ENCODE data around the gene RPS24. TPM values are rescaled to one million over a fixed set of nuclear protein-coding genes. Genes with fewer than 3 reads are reported as not detected.
A peak's percentile ranks its signal among the peaks of the same experiment; 100 is the strongest.

Gene RPS24
- total and polyA plus RNA-seq, 9 of the 15 experiments (the other 6 are each of a cell fraction or from before 2014, with no cell fraction given): 1,947 to 7,307 (median 5,944) TPM

DNA sequence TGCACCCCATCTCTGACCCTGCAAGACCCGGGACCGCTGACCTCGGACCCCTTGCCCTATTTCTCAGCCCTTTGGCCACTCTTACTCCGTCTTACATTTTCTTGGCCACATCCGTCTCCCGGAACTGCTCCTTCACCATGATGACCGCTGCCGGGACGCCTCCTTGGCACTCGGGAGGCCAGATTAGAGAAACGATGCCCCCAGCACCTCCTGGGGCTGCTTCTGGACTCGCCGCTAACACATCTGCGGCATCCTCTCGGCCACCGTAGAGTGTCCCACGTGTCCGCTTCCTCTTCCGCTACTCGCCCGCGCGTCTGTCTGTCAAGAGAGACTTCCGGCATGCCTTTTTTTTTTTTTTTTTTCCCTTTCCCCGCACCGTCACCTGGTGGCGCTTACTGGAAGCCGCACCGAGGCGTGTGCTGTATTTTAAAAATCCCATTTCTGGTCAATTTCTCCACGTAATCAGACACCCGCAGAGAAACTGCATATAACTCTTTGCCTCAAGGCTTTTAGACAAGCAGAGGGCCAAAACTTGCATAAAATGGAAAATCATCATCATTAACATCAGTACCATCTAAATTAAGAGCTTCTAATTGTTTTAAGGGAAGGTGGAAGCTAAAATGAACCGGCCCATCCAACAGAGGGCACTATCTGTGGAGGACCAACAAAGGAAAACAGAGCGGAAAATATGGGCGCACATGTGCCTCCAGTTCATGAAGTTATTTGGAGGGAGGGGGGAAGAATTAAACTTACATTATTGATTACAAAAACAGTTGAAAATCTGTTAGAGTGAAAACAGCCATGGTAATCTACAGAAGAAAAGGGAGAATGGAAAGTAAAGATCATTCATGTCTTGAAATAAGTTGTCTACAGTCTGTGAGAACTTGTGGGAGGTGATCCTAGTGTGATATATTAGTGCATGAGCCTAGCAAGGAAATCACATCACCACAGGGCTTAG is 4.1 kb upstream of the RPS24 start, which contains the start of gene POLR3A (continued):
- peak; percentile 22 to 28; a peak in 3 of 4 replicates for TF ChIP-seq NRF1 (conservative IDR thresholded peaks at IDR 0.05 in 1 of 2, IDR thresholded peaks at IDR 0.05 in 1 of 2)
- TF ChIP-seq ZNF12 (CRISPR knock-in tag; IDR thresholded peaks at IDR 0.05): no peak
- no peak for TF ChIP-seq TCF3 (CRISPR knock-in tag; IDR thresholded peaks at IDR 0.05)
- no peak for TF ChIP-seq MEF2A (IDR thresholded peaks at IDR 0.05; ENCODE audit: control insufficient read depth, low read depth, low read length)
- no peak for TF ChIP-seq ARHGAP35 (IDR thresholded peaks at IDR 0.05; ENCODE audit: partially characterized antibody)
- TF ChIP-seq, protein P1, sequence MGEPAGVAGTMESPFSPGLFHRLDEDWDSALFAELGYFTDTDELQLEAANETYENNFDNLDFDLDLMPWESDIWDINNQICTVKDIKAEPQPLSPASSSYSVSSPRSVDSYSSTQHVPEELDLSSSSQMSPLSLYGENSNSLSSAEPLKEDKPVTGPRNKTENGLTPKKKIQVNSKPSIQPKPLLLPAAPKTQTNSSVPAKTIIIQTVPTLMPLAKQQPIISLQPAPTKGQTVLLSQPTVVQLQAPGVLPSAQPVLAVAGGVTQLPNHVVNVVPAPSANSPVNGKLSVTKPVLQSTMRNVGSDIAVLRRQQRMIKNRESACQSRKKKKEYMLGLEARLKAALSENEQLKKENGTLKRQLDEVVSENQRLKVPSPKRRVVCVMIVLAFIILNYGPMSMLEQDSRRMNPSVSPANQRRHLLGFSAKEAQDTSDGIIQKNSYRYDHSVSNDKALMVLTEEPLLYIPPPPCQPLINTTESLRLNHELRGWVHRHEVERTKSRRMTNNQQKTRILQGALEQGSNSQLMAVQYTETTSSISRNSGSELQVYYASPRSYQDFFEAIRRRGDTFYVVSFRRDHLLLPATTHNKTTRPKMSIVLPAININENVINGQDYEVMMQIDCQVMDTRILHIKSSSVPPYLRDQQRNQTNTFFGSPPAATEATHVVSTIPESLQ (CRISPR knock-in tag; IDR thresholded peaks at IDR 0.05): 0 out of 2 replicates have a peak, but pooled peaks have one; percentile 64
- TF ChIP-seq HNRNPK (IDR thresholded peaks at IDR 0.05; ENCODE audit: low read depth, low read length, poor library complexity, severe bottlenecking): no peak
- no peak for TF ChIP-seq MECOM (CRISPR knock-in tag; IDR thresholded peaks at IDR 0.05)
- peak; percentile 64; the same call in 1 of the 2 replicates for TF ChIP-seq ZNF197 (CRISPR knock-in tag; IDR thresholded peaks at IDR 0.05; ENCODE audit: low read depth)
- no peak for TF ChIP-seq KLF10 (CRISPR knock-in tag; IDR thresholded peaks at IDR 0.05)
- peak; percentile 57; the same call in 1 of the 2 replicates for TF ChIP-seq DMBX1 (CRISPR knock-in tag; IDR thresholded peaks at IDR 0.05; ENCODE audit: borderline replicate concordance)
- TF ChIP-seq EP400 (IDR thresholded peaks at IDR 0.05): peak; percentile 96
- TF ChIP-seq HLTF (IDR thresholded peaks at IDR 0.05): peak; percentile 43; the same call in 1 of the 2 replicates
- TF ChIP-seq RCOR1 (IDR thresholded peaks at IDR 0.05; ENCODE audit: borderline replicate concordance in 1 of 2, low read depth in 2 of 2, low read length in 2 of 2): peak in 1 of 2 experiments; percentile 74; a peak in 2 of 4 replicates
- peak; percentile 85 for TF ChIP-seq SMARCA5 (IDR thresholded peaks at IDR 0.05)
- no peak; the same call in 1 of the 2 replicates for TF ChIP-seq CREB1 (IDR thresholded peaks at IDR 0.05)
- peak; percentile 50 for TF ChIP-seq CREB1 (CRISPR knock-in tag; IDR thresholded peaks at IDR 0.05)
- TF ChIP-seq ZNF408 (CRISPR knock-in tag; IDR thresholded peaks at IDR 0.05; ENCODE audit: low read depth): no peak
- no peak for TF ChIP-seq CAMTA2 (CRISPR knock-in tag; conservative IDR thresholded peaks at IDR 0.05)
- peak in 1 of 2 experiments; percentile 19; a peak in 1 of 4 replicates for TF ChIP-seq CSDE1 (IDR thresholded peaks at IDR 0.05)
- 0 out of 2 replicates have a peak, but pooled peaks have one; percentile 43 for TF ChIP-seq THRB (CRISPR knock-in tag; conservative IDR thresholded peaks at IDR 0.05)
- TF ChIP-seq ZNF175 (CRISPR knock-in tag; IDR thresholded peaks at IDR 0.05; ENCODE audit: low read depth): peak; percentile 77; the same call in 1 of the 2 replicates
- no peak for TF ChIP-seq ARID3B (CRISPR knock-in tag; IDR thresholded peaks at IDR 0.05; ENCODE audit: borderline replicate concordance)
- TF ChIP-seq HDAC2 (IDR thresholded peaks at IDR 0.05): peak; percentile 88

Measured in K562 (cell line).